Lower leg skin (tissue), 4 donors: ENCODE measurements around the gene SLC5A8. TPM values are rescaled to one million over a fixed set of nuclear protein-coding genes. Genes with fewer than 3 reads are reported as not detected.

Experiments
- DNase-seq, 2 donors: peaks; one replicate each; pipeline ENCODE4 v3.0.0-alpha.2; 2019; ENCODE audit warnings: low spot score in 2 of 2
- H3K4me3 ChIP-seq: fragments of 200-600 bp; sonication (generic); 2 replicates; pipeline ENCODE4 v1.5.1; 2017; ENCODE audit warnings: mild to moderate bottlenecking, low read depth; ENCODE audit not compliant: poor library complexity, severe bottlenecking
- POLR2A ChIP-seq, 2 donors: fragments of 450-650 bp; IDR thresholded peaks; one replicate each; pipeline ENCODE4 v1.6.1; 2016 to 2017; ENCODE audit warnings: antibody characterized with exemption in 2 of 2, mild to moderate bottlenecking in 1 of 2, moderate library complexity in 1 of 2
- WGBS, 2 donors: methylation state at CpG; one replicate each; pipeline ENCODE4 v1.1.5; 2018; 5-methylcytosine and 5-hydroxymethylcytosine counted together
- intact Hi-C: fragments of 100-400 bp; cut with DNase I; formaldehyde crosslinking; loops from one replicate; pipeline ENCODE4 v1.15.0; 2023; ENCODE audit warnings: low total_unique reads
- total RNA-seq, 4 donors: library from RNA; depleted of rRNA; stranded (reverse); fragments of >200 nt; gene quantifications; one replicate each; pipeline ENCODE4 v1.1.0, GENCODE V29; 2016
- TF ChIP-seq, protein P1 (sequence below), 3 donors: fragments of 450-650 bp; IDR thresholded peaks; one replicate each; pipeline ENCODE4 v1.5.1; 2016; ENCODE audit warnings: antibody characterized with exemption in 3 of 3, mild to moderate bottlenecking in 3 of 3, moderate library complexity in 2 of 3

The SLC5A8 gene
- total RNA-seq, 4 donors from 2014 or later, result 0.42 TPM; not detected in 3

DNA sequence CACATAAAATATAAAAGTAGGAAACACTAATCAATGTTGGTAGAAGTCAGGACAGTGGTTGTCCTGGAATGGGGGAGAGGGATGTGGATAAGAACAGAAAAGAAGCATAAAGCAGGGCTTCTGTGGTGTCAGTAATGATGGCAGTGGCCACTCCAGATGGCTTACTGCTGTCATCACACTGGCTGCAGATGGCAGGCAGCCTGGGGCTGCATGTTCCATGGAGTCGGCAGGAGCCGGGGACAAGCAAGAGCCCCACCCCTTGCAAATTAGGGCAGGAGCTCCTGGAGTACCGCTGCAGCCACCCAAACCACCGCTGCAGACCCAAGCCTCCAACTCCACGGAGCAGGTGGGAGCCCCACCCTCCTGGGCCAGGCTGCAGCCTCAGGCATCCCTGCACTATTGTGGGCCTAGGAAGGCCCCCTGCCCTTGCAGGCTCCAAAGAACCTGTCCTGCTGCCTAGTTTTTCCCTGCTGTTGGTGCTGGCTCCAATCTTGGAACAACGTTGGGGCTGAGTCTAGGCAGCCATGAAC lies 28.8 kb upstream of the SLC5A8 start:
- intact Hi-C loops, result no loop called here
- WGBS, 2 donors, result 33 to 36% methylated on average over 4 to 6 of the region's 6 CpGs
- DNase-seq, result no peak
- H3K4me3 ChIP-seq, result no peak overlapping the region
- TF ChIP-seq, protein P1, sequence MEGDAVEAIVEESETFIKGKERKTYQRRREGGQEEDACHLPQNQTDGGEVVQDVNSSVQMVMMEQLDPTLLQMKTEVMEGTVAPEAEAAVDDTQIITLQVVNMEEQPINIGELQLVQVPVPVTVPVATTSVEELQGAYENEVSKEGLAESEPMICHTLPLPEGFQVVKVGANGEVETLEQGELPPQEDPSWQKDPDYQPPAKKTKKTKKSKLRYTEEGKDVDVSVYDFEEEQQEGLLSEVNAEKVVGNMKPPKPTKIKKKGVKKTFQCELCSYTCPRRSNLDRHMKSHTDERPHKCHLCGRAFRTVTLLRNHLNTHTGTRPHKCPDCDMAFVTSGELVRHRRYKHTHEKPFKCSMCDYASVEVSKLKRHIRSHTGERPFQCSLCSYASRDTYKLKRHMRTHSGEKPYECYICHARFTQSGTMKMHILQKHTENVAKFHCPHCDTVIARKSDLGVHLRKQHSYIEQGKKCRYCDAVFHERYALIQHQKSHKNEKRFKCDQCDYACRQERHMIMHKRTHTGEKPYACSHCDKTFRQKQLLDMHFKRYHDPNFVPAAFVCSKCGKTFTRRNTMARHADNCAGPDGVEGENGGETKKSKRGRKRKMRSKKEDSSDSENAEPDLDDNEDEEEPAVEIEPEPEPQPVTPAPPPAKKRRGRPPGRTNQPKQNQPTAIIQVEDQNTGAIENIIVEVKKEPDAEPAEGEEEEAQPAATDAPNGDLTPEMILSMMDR (IDR thresholded peaks at IDR 0.05), result no peak
- TF ChIP-seq POLR2A (IDR thresholded peaks at IDR 0.05), result no peak

GRCh38 chr12:101238306-101238705 lies 28.3 kb upstream of the SLC5A8 start:
- WGBS, 2 donors, result 28% methylated on average over 4 of the region's 4 CpGs
- H3K4me3 ChIP-seq, result no peak overlapping the region
- no peak for DNase-seq
- TF ChIP-seq, protein P1 (IDR thresholded peaks at IDR 0.05), result no peak
- no peak for TF ChIP-seq POLR2A (IDR thresholded peaks at IDR 0.05)
- intact Hi-C loops, result no loop called here

- no peak for DNase-seq
- no peak overlapping the region for H3K4me3 ChIP-seq
- WGBS, 2 donors, result 74 to 86% methylated on average over 2 of the region's 2 CpGs
- no peak for TF ChIP-seq POLR2A (IDR thresholded peaks at IDR 0.05)
- TF ChIP-seq, protein P1 (IDR thresholded peaks at IDR 0.05), result no peak
- intact Hi-C loops, result no loop called here
Measured at GRCh38 chr12:101235686-101236085, 25.6 kb upstream of the SLC5A8 start.

GRCh38 chr12:101231636-101232035 lies 21.6 kb upstream of the SLC5A8 start:
- TF ChIP-seq, protein P1 (IDR thresholded peaks at IDR 0.05), result no peak
- TF ChIP-seq POLR2A (IDR thresholded peaks at IDR 0.05), result no peak
- intact Hi-C loops, result no loop called here

GRCh38 chr12:101230547-101230946 lies 20.5 kb upstream of the SLC5A8 start:
- intact Hi-C loops, result no loop called here
- no peak overlapping the region for H3K4me3 ChIP-seq
- TF ChIP-seq POLR2A (IDR thresholded peaks at IDR 0.05), result no peak
- TF ChIP-seq, protein P1 (IDR thresholded peaks at IDR 0.05), result no peak
- WGBS, 2 donors, result 28 to 42% methylated on average over 5 of the region's 5 CpGs
- DNase-seq, result no peak

More at GRCh38 chr12:101231636-101232035, 21.6 kb upstream of the SLC5A8 start:
- DNase-seq, result no peak
- no peak overlapping the region for H3K4me3 ChIP-seq
- 72 to 74% methylated on average over 4 of the region's 4 CpGs for WGBS, 2 donors

DNA sequence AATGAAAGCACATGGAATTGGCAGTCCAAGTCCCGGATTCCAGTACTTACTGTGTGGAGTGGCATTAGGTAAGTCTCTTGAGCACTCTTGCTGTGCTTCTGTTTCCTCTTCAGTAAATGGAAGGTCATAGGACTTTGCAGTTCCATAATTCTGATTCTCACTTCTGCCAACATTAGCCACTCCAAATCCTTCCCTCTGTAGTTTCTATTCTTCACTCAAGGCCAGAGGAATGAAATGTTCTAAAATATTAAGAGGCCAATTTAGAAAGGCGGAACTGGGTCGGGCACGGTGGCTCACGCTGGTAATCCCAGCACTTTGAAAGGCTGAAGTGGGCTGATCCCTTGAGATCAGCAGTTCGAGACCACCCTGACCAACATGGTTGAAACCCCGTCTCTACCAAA lies 19.8 kb upstream of the SLC5A8 start:
- 82 to 83% methylated on average over 7 of the region's 7 CpGs for WGBS, 2 donors
- TF ChIP-seq, protein P1 (IDR thresholded peaks at IDR 0.05), result no peak
- no peak for TF ChIP-seq POLR2A (IDR thresholded peaks at IDR 0.05)
- no peak overlapping the region for H3K4me3 ChIP-seq
- intact Hi-C loops, result no loop called here
- DNase-seq, result no peak
